ENCODE results near the gene ALX4.

GRCh38 chr11:44257338-44258189 lies 52.4 kb downstream of the ALX4 start:
- TF ChIP-seq, protein P1, sequence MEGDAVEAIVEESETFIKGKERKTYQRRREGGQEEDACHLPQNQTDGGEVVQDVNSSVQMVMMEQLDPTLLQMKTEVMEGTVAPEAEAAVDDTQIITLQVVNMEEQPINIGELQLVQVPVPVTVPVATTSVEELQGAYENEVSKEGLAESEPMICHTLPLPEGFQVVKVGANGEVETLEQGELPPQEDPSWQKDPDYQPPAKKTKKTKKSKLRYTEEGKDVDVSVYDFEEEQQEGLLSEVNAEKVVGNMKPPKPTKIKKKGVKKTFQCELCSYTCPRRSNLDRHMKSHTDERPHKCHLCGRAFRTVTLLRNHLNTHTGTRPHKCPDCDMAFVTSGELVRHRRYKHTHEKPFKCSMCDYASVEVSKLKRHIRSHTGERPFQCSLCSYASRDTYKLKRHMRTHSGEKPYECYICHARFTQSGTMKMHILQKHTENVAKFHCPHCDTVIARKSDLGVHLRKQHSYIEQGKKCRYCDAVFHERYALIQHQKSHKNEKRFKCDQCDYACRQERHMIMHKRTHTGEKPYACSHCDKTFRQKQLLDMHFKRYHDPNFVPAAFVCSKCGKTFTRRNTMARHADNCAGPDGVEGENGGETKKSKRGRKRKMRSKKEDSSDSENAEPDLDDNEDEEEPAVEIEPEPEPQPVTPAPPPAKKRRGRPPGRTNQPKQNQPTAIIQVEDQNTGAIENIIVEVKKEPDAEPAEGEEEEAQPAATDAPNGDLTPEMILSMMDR (IDR thresholded peaks at IDR 0.05; ENCODE audit: extremely low read depth in 1 of 2, insufficient read depth in 1 of 2, low read depth in 1 of 2, low read length in 2 of 2): no peak
- TF ChIP-seq EZH2 (IDR thresholded peaks at IDR 0.05; ENCODE audit: borderline replicate concordance, low read depth, low read length, severe bottlenecking): no peak
- TF ChIP-seq MYC (IDR thresholded peaks at IDR 0.05; ENCODE audit: low read depth, low read length): no peak
- no peak for TF ChIP-seq POLR2AphosphoS5 (IDR thresholded peaks at IDR 0.05; ENCODE audit: insufficient read depth, low read depth, low read length)
- TF ChIP-seq POLR2A (IDR thresholded peaks at IDR 0.05; ENCODE audit: low read depth, low read length): no peak
- TF ChIP-seq MAX (IDR thresholded peaks at IDR 0.05; ENCODE audit: insufficient read depth, insufficient read length): no peak
- no peak for TF ChIP-seq FOS (IDR thresholded peaks at IDR 0.05; ENCODE audit: borderline replicate concordance, insufficient read depth, low read length)
- TF ChIP-seq GATA2 (IDR thresholded peaks at IDR 0.05; ENCODE audit: insufficient read depth, insufficient read length, low read depth, low read length): no peak

Data from endothelial cell of umbilical vein (primary cell).